ENCODE measurements around the gene MCU. TPM values are rescaled to one million over a fixed set of nuclear protein-coding genes. Genes with fewer than 3 reads are reported as not detected.
"Not testable (repeated sequence)": the region's sequence is repeated elsewhere in the genome, so short reads cannot be mapped to it uniquely, and the experiment has no call there.

MCU gene
- total RNA-seq, 2 donors from 2014 or later = 11.6 to 18.7 TPM

- no peak for ATAC-seq
Measured at GRCh38 chr10:72887043-72887442, 195.1 kb downstream of the MCU start.

GRCh38 chr10:72888151-72888638 lies 196.3 kb downstream of the MCU start:
- H3K4me3 Mint-ChIP-seq = no peak overlapping the region
- DNase-seq (ENCODE audit: low spot score) = no peak

More at GRCh38 chr10:72887043-72887442, 195.1 kb downstream of the MCU start:
- H3K27ac Mint-ChIP-seq = peak overlapping the region in 1 of 2 donors; percentile 47
- peaks cover 24 to 25% of the 10 kb centered on the region in 2 donors for H3K4me1 Mint-ChIP-seq (ENCODE audit: low read depth in 2 of 2)
- peaks cover 16% of the 10 kb centered on the region for H3K36me3 Mint-ChIP-seq
- H3K4me3 Mint-ChIP-seq = no peak overlapping the region
- DNase-seq (ENCODE audit: low spot score) = no peak
- H3K9me3 Mint-ChIP-seq = no peaks in the 10 kb centered on the region
- no peaks in the 10 kb centered on the region for H3K27me3 Mint-ChIP-seq

GRCh38 chr10:72889391-72889831 lies 197.5 kb downstream of the MCU start:
- Mint-ChIP-seq H3K27ac (no peak overlapping the region), H3K27me3 (peaks cover 0 to 3% of the 10 kb centered on the region in 2 donors), H3K4me3 (no peak overlapping the region), H3K36me3 (peaks cover 11% of the 10 kb centered on the region), H3K9me3 (no peaks in the 10 kb centered on the region), H3K4me1 (ENCODE audit: low read depth in 2 of 2) (peaks cover 24 to 25% of the 10 kb centered on the region in 2 donors)
- ATAC-seq = no peak
- DNase-seq (ENCODE audit: low spot score) = no peak

More at GRCh38 chr10:72888151-72888638, 196.3 kb downstream of the MCU start:
- Mint-ChIP-seq H3K36me3 (peaks cover 11% of the 10 kb centered on the region), H3K9me3 (no peaks in the 10 kb centered on the region), H3K4me1 (ENCODE audit: low read depth in 2 of 2) (peaks cover 24 to 25% of the 10 kb centered on the region in 2 donors), H3K27me3 (no peaks in the 10 kb centered on the region), H3K27ac (peak overlapping the region in 1 of 2 donors; percentile 2)
- no peak for ATAC-seq

- H3K27me3 Mint-ChIP-seq = peaks cover 3 to 6% of the 10 kb centered on the region in 2 donors
- H3K4me3 Mint-ChIP-seq = no peak overlapping the region
- ATAC-seq (peak in 1 of 2 donors; percentile 54), DNase-seq (ENCODE audit: low spot score) (no peak)
- H3K36me3 Mint-ChIP-seq = peaks cover 9% of the 10 kb centered on the region
- H3K9me3 Mint-ChIP-seq = no peaks in the 10 kb centered on the region
- H3K4me1 Mint-ChIP-seq (ENCODE audit: low read depth in 2 of 2) = peaks cover 24 to 25% of the 10 kb centered on the region in 2 donors
- H3K27ac Mint-ChIP-seq = no peak overlapping the region
Measured at GRCh38 chr10:72890086-72890485, 198.1 kb downstream of the MCU start.

GRCh38 chr10:72893136-72893798 lies 201.3 kb downstream of the MCU start, which contains the start of gene OIT3:
Gene OIT3 (plus strand): TSS chr10:72893739. CDS start chr10:72893799, 60 bp downstream.
- H3K9me3 Mint-ChIP-seq = no peaks in the 10 kb centered on the region
- H3K36me3 Mint-ChIP-seq = peaks cover 6% of the 10 kb centered on the region
- no peak for DNase-seq (ENCODE audit: low spot score)
- no peak for ATAC-seq
- H3K4me3 Mint-ChIP-seq = no peak within 1 kb of the TSS
- peaks cover 9 to 12% of the 10 kb centered on the region in 2 donors for H3K27me3 Mint-ChIP-seq
- H3K4me1 Mint-ChIP-seq (ENCODE audit: low read depth in 2 of 2) = peaks cover 13% of the 10 kb centered on the region in 2 donors
- no peak within 1 kb of the TSS for H3K27ac Mint-ChIP-seq

- H3K4me3 Mint-ChIP-seq = no peak overlapping the region
- ATAC-seq = no peak
- H3K36me3 Mint-ChIP-seq = no peaks in the 10 kb centered on the region
- DNase-seq (ENCODE audit: low spot score) = no peak
- no peaks in the 10 kb centered on the region for H3K9me3 Mint-ChIP-seq
- H3K27ac Mint-ChIP-seq = no peak overlapping the region
- H3K27me3 Mint-ChIP-seq = peaks cover 9 to 12% of the 10 kb centered on the region in 2 donors
- no peaks in the 10 kb centered on the region for H3K4me1 Mint-ChIP-seq (ENCODE audit: low read depth in 2 of 2)
Measured at GRCh38 chr10:72895236-72895850, 203.4 kb downstream of the MCU start.

- Mint-ChIP-seq H3K36me3 (no peaks in the 10 kb centered on the region), H3K4me1 (ENCODE audit: low read depth in 2 of 2) (no peaks in the 10 kb centered on the region), H3K4me3 (no peak overlapping the region), H3K27ac (no peak overlapping the region), H3K27me3 (peaks cover 9 to 12% of the 10 kb centered on the region in 2 donors), H3K9me3 (no peaks in the 10 kb centered on the region)
- no peak for ATAC-seq
- no peak for DNase-seq (ENCODE audit: low spot score)
Measured at GRCh38 chr10:72898616-72899015, 206.7 kb downstream of the MCU start.

GRCh38 chr10:72899545-72899944 lies 207.6 kb downstream of the MCU start:
- Mint-ChIP-seq H3K27ac (no peak overlapping the region), H3K4me1 (ENCODE audit: low read depth in 2 of 2) (no peaks in the 10 kb centered on the region), H3K9me3 (no peaks in the 10 kb centered on the region), H3K4me3 (no peak overlapping the region), H3K27me3 (peaks cover 9% of the 10 kb centered on the region in 2 donors), H3K36me3 (no peaks in the 10 kb centered on the region)
- DNase-seq (ENCODE audit: low spot score) (no peak), ATAC-seq (no peak)

GRCh38 chr10:72903941-72904446 lies 212.1 kb downstream of the MCU start:
- H3K27ac Mint-ChIP-seq; ATAC-seq; DNase-seq (ENCODE audit: low spot score); H3K4me3 Mint-ChIP-seq; H3K4me1 Mint-ChIP-seq (ENCODE audit: low read depth in 2 of 2); H3K27me3 Mint-ChIP-seq; H3K9me3 Mint-ChIP-seq; H3K36me3 Mint-ChIP-seq: not testable (repeated sequence)

GRCh38 chr10:72904806-72905205 lies 212.9 kb downstream of the MCU start:
- Mint-ChIP-seq H3K27me3 (no peaks in the 10 kb centered on the region), H3K4me1 (ENCODE audit: low read depth in 2 of 2) (peaks cover 5 to 6% of the 10 kb centered on the region in 2 donors), H3K36me3 (no peaks in the 10 kb centered on the region), H3K27ac (no peak overlapping the region), H3K4me3 (no peak overlapping the region), H3K9me3 (no peaks in the 10 kb centered on the region)
- ATAC-seq (no peak), DNase-seq (ENCODE audit: low spot score) (no peak)

- Mint-ChIP-seq H3K36me3 (no peaks in the 10 kb centered on the region), H3K27me3 (no peaks in the 10 kb centered on the region), H3K4me1 (ENCODE audit: low read depth in 2 of 2) (peaks cover 5 to 6% of the 10 kb centered on the region in 2 donors), H3K9me3 (no peaks in the 10 kb centered on the region), H3K27ac (no peak overlapping the region), H3K4me3 (no peak overlapping the region)
- no peak for ATAC-seq
- DNase-seq (ENCODE audit: low spot score) = no peak
Measured at GRCh38 chr10:72906446-72906845, 214.5 kb downstream of the MCU start.

- Mint-ChIP-seq H3K4me3 (no peak overlapping the region), H3K27ac (no peak overlapping the region), H3K36me3 (no peaks in the 10 kb centered on the region), H3K4me1 (ENCODE audit: low read depth in 2 of 2) (peaks cover 5 to 6% of the 10 kb centered on the region in 2 donors), H3K9me3 (no peaks in the 10 kb centered on the region), H3K27me3 (peaks cover 0 to 2% of the 10 kb centered on the region in 2 donors)
- DNase-seq (ENCODE audit: low spot score) = no peak
- no peak for ATAC-seq
Measured at GRCh38 chr10:72910705-72911104, 218.8 kb downstream of the MCU start.

GRCh38 chr10:72911758-72912157 lies 219.8 kb downstream of the MCU start:
- Mint-ChIP-seq H3K36me3 (no peaks in the 10 kb centered on the region), H3K9me3 (no peaks in the 10 kb centered on the region), H3K4me1 (ENCODE audit: low read depth in 2 of 2) (no peaks in the 10 kb centered on the region), H3K27ac (no peak overlapping the region), H3K27me3 (peaks cover 0 to 2% of the 10 kb centered on the region in 2 donors), H3K4me3 (no peak overlapping the region)
- ATAC-seq (no peak), DNase-seq (ENCODE audit: low spot score) (no peak)

- H3K4me3 Mint-ChIP-seq = no peak overlapping the region
- H3K36me3 Mint-ChIP-seq = no peaks in the 10 kb centered on the region
- ATAC-seq = no peak
- H3K4me1 Mint-ChIP-seq (ENCODE audit: low read depth in 2 of 2) = no peaks in the 10 kb centered on the region
- no peak overlapping the region for H3K27ac Mint-ChIP-seq
- no peak for DNase-seq (ENCODE audit: low spot score)
- H3K27me3 Mint-ChIP-seq = peaks cover under 1 to 2% of the 10 kb centered on the region in 2 donors
- no peaks in the 10 kb centered on the region for H3K9me3 Mint-ChIP-seq
Measured at GRCh38 chr10:72912736-72913135, 220.8 kb downstream of the MCU start.
